Esophagus muscularis mucosa (tissue), 4 donors: ENCODE data around the gene AREL1.

Experiments
- CTCF ChIP-seq, 3 experiments: fragments of 200-600 bp in 2 of 3; fragments of 450-650 bp in 1 of 3; sonication (generic) in 2 of 3; IDR thresholded peaks; one replicate each; pipeline ENCODE4 v1.5.1; 2017 to 2019; ENCODE audit warnings: antibody characterized with exemption in 3 of 3, mild to moderate bottlenecking in 2 of 3, moderate library complexity in 1 of 3
- EP300 ChIP-seq: sonication (generic); formaldehyde crosslinking; IDR thresholded peaks from one replicate; pipeline ENCODE4 v1.6.1; 2017; ENCODE audit warnings: antibody characterized with exemption
- POLR2AphosphoS5 ChIP-seq, 2 donors: sonication (generic); formaldehyde crosslinking; IDR thresholded peaks; one replicate each; pipeline ENCODE4 v1.6.1; 2017; ENCODE audit warnings: antibody characterized with exemption in 2 of 2

GRCh38 chr14:74702293-74702692, 10.6 kb downstream of the AREL1 start:
- TF ChIP-seq CTCF (IDR thresholded peaks at IDR 0.05) (no peak), POLR2AphosphoS5 (IDR thresholded peaks at IDR 0.05) (no peak), EP300 (no peak)
